22Rv1 (cell line): ENCODE results near the gene MORN3.
A peak's percentile ranks its signal among the peaks of the same experiment; 100 is the strongest.
"Not testable (repeated sequence)": the region's sequence is repeated elsewhere in the genome, so short reads cannot be mapped to it uniquely, and the experiment has no call there.

ENCODE experiments used
- H3K27ac ChIP-seq: fragments of 450-650 bp; 2 replicates; pipeline ENCODE4 v1.5.1; 2017
- CTCF ChIP-seq: fragments of 450-650 bp; IDR thresholded peaks from 2 replicates; pipeline ENCODE4 v1.5.1; 2017; ENCODE audit warnings: mild to moderate bottlenecking
- ZFX ChIP-seq: fragments of 450-650 bp; IDR thresholded peaks from 2 replicates; pipeline ENCODE4 v1.6.1; 2017; ENCODE audit warnings: antibody characterized with exemption, borderline replicate concordance

Gene MORN3

GRCh38 chr12:121678716-121679300 lies 9.4 kb upstream of the MORN3 start:
- no peak overlapping the region for H3K27ac ChIP-seq
- no peak for TF ChIP-seq CTCF
- no peak for TF ChIP-seq ZFX

- no peak overlapping the region for H3K27ac ChIP-seq
- TF ChIP-seq ZFX (no peak), CTCF (no peak)
Observed at GRCh38 chr12:121678305-121678704, 8.9 kb upstream of the MORN3 start.

GRCh38 chr12:121676190-121676589 lies 6.7 kb upstream of the MORN3 start:
- no peak for TF ChIP-seq CTCF
- no peak for TF ChIP-seq ZFX
- no peak overlapping the region for H3K27ac ChIP-seq

- TF ChIP-seq CTCF, result no peak
- TF ChIP-seq ZFX, result no peak
- H3K27ac ChIP-seq, result peak overlapping the region; percentile 89
Observed at GRCh38 chr12:121673013-121673511, 3.6 kb upstream of the MORN3 start.

GRCh38 chr12:121668750-121669520 lies 519 bp downstream of the MORN3 start:
- H3K27ac ChIP-seq, result no peak overlapping the region
- peak; percentile 74 for TF ChIP-seq CTCF
- no peak for TF ChIP-seq ZFX

GRCh38 chr12:121666829-121667228 lies 2.6 kb downstream of the MORN3 start:
- not testable (repeated sequence) for H3K27ac ChIP-seq

GRCh38 chr12:121663610-121663929 lies 5.9 kb downstream of the MORN3 start:
- no peak for TF ChIP-seq ZFX
- no peak for TF ChIP-seq CTCF
- peak overlapping the region; percentile 67 for H3K27ac ChIP-seq

GRCh38 chr12:121661353-121662105 lies 7.9 kb downstream of the MORN3 start:
- H3K27ac ChIP-seq, result not testable (repeated sequence)
